Fibroblast of skin of scalp (primary cell): Measurements from ENCODE around the gene TBC1D3B.
A peak's percentile ranks its signal among the peaks of the same experiment; 100 is the strongest.
"Not testable (repeated sequence)": the region's sequence is repeated elsewhere in the genome, so short reads cannot be mapped to it uniquely, and the experiment has no call there.

Experiments used
- DNase-seq: peaks from one replicate; pipeline ENCODE4 v3.0.0-alpha.2; 2013

The TBC1D3B gene

GRCh38 chr17:36168836-36169235, 7.6 kb downstream of the TBC1D3B start:
- not testable (repeated sequence) for DNase-seq

- DNase-seq = no peak
These were observed 22.4 kb downstream of the TBC1D3B start for GRCh38 chr17:36153895-36154610.

- peak; percentile 20 for DNase-seq
These were observed 23.8 kb downstream of the TBC1D3B start for GRCh38 chr17:36152639-36153120.

GRCh38 chr17:36151891-36152638, 24.4 kb downstream of the TBC1D3B start:
- DNase-seq = no peak

- DNase-seq = peak; percentile 68
These were observed 27.1 kb downstream of the TBC1D3B start for GRCh38 chr17:36149296-36149820.

GRCh38 chr17:36148559-36149295, 27.7 kb downstream of the TBC1D3B start:
- DNase-seq = peak; percentile 53

- DNase-seq = no peak
These were observed 28.8 kb downstream of the TBC1D3B start for GRCh38 chr17:36147601-36148000.

GRCh38 chr17:36144981-36145729, 31.3 kb downstream of the TBC1D3B start:
- DNase-seq = no peak

- no peak for DNase-seq
These were observed 32.4 kb downstream of the TBC1D3B start for GRCh38 chr17:36144014-36144413.

- no peak for DNase-seq
These were observed 33.6 kb downstream of the TBC1D3B start for GRCh38 chr17:36142806-36143205.

GRCh38 chr17:36142235-36142634, 34.2 kb downstream of the TBC1D3B start:
- no peak for DNase-seq

GRCh38 chr17:36136439-36136838, 40.0 kb downstream of the TBC1D3B start:
- DNase-seq = no peak

- no peak for DNase-seq
These were observed 40.4 kb downstream of the TBC1D3B start for GRCh38 chr17:36136036-36136435.

- no peak for DNase-seq
These were observed 41.0 kb downstream of the TBC1D3B start for GRCh38 chr17:36135465-36135864.

GRCh38 chr17:36133602-36134236, 42.7 kb downstream of the TBC1D3B start:
- DNase-seq = peak; percentile 27

GRCh38 chr17:36132421-36132831, 44.0 kb downstream of the TBC1D3B start:
- DNase-seq = no peak

GRCh38 chr17:36131931-36132330, 44.5 kb downstream of the TBC1D3B start:
- no peak for DNase-seq

GRCh38 chr17:36131421-36131820, 45.0 kb downstream of the TBC1D3B start:
- DNase-seq = no peak

GRCh38 chr17:36130346-36130745, 46.1 kb downstream of the TBC1D3B start:
- DNase-seq = no peak

- DNase-seq = no peak
These were observed 46.8 kb downstream of the TBC1D3B start for GRCh38 chr17:36129616-36130015.

- DNase-seq = no peak
These were observed 47.9 kb downstream of the TBC1D3B start for GRCh38 chr17:36128411-36128978.
